DOHH2 (cell line): ENCODE results near the gene UBE2Q1.
A peak's percentile ranks its signal among the peaks of the same experiment; 100 is the strongest.

Experiments
- H3F3A ChIP-seq: fragments of 200-600 bp; sonication (generic), shearing (Covaris generic); 2 replicates; pipeline ENCODE4 v1.6.0; 2016; ENCODE audit warnings: antibody characterized with exemption, mild to moderate bottlenecking; ENCODE audit not compliant: control insufficient read depth, insufficient read depth
- H3K27ac ChIP-seq: fragments of 200-600 bp; sonication (generic); 2 replicates; pipeline ENCODE4 v1.5.1; 2014; ENCODE audit warnings: low read depth, mild to moderate bottlenecking, low read length, moderate library complexity
- H3K27me3 ChIP-seq: fragments of 200-600 bp; sonication (generic); 2 replicates; pipeline ENCODE4 v1.6.1; 2014; ENCODE audit warnings: mild to moderate bottlenecking, low read length, mixed read lengths; ENCODE audit not compliant: control insufficient read depth
- H3K36me3 ChIP-seq: fragments of 200-600 bp; sonication (generic); 2 replicates; pipeline ENCODE4 v1.6.1; 2014; ENCODE audit warnings: mild to moderate bottlenecking, low read length, moderate library complexity, mixed read lengths; ENCODE audit not compliant: control insufficient read depth
- H3K4me1 ChIP-seq: fragments of 200-600 bp; sonication (generic); 2 replicates; pipeline ENCODE4 v1.6.1; 2014; ENCODE audit warnings: mild to moderate bottlenecking, low read length, mixed read lengths; ENCODE audit not compliant: control insufficient read depth
- H3K4me2 ChIP-seq: fragments of 200-600 bp; sonication (generic); 2 replicates; pipeline ENCODE4 v1.6.0; 2014; ENCODE audit warnings: mild to moderate bottlenecking, low read length, moderate library complexity
- H3K4me3 ChIP-seq: fragments of 200-600 bp; sonication (generic); 2 replicates; pipeline ENCODE4 v1.5.1; 2014; ENCODE audit warnings: mild to moderate bottlenecking, low read length, mixed read lengths
- H3K79me2 ChIP-seq: fragments of 200-600 bp; sonication (generic); 2 replicates; pipeline ENCODE4 v1.6.1; 2014; ENCODE audit warnings: mild to moderate bottlenecking, low read length, mixed read lengths; ENCODE audit not compliant: control insufficient read depth
- H3K9me2 ChIP-seq: fragments of 200-600 bp; sonication (generic); replicated peaks from 2 replicates; pipeline ENCODE4 v1.6.1; 2014; ENCODE audit warnings: mild to moderate bottlenecking, low read length, mixed read lengths; ENCODE audit not compliant: control insufficient read depth
- H3K9me3 ChIP-seq: fragments of 200-600 bp; sonication (generic); 2 replicates; pipeline ENCODE4 v1.6.1; 2014; ENCODE audit warnings: antibody characterized with exemption, low read length, mixed read lengths; ENCODE audit not compliant: control insufficient read depth, insufficient read depth
- H4K20me1 ChIP-seq: fragments of 200-600 bp; sonication (generic); 2 replicates; pipeline ENCODE4 v1.6.0; 2014; ENCODE audit warnings: low read depth, mild to moderate bottlenecking, antibody characterized with exemption, low read length, moderate library complexity; ENCODE audit not compliant: control insufficient read depth, insufficient read depth
- CTCF ChIP-seq: fragments of 200-600 bp; sonication (generic); IDR thresholded peaks from one replicate; pipeline ENCODE4 v1.5.1; 2014; ENCODE audit warnings: antibody characterized with exemption, mild to moderate bottlenecking, low read depth, low read length; ENCODE audit not compliant: poor library complexity, severe bottlenecking
- EZH2phosphoT487 ChIP-seq: fragments of 200-600 bp; sonication (generic); IDR thresholded peaks from 2 replicates; pipeline ENCODE4 v1.6.1; 2017; ENCODE audit warnings: borderline replicate concordance, mild to moderate bottlenecking, antibody characterized with exemption, low read length, moderate library complexity, mixed read lengths

Gene UBE2Q1

GRCh38 chr1:154581766-154582165 is 23.3 kb upstream of the UBE2Q1 start:
- TF ChIP-seq EZH2phosphoT487 (no peak), CTCF (no peak)
- Histone ChIP-seq H3K9me3 (no peaks in the 10 kb centered on the region), H3F3A (0 out of 2 replicates have a peak, but pooled peaks cover 5% of the 10 kb centered on the region), H3K4me1 (peaks cover 57% of the 10 kb centered on the region), H3K4me3 (no peak overlapping the region), H3K9me2 (no peaks in the 10 kb centered on the region), H4K20me1 (0 out of 2 replicates have a peak, but pooled peaks cover 3% of the 10 kb centered on the region), H3K27me3 (no peaks in the 10 kb centered on the region), H3K79me2 (no peaks in the 10 kb centered on the region), H3K36me3 (peaks cover 100% of the 10 kb centered on the region), H3K27ac (no peak overlapping the region), H3K4me2 (no peak overlapping the region)

- Histone ChIP-seq H3K4me3 (no peak overlapping the region), H3K27me3 (no peaks in the 10 kb centered on the region), H3K4me2 (no peak overlapping the region), H4K20me1 (no peaks in the 10 kb centered on the region), H3F3A (peaks cover 14% of the 10 kb centered on the region), H3K9me2 (no peaks in the 10 kb centered on the region), H3K36me3 (peaks cover 84% of the 10 kb centered on the region), H3K9me3 (no peaks in the 10 kb centered on the region), H3K4me1 (peaks cover 59% of the 10 kb centered on the region), H3K79me2 (no peaks in the 10 kb centered on the region), H3K27ac (no peak overlapping the region)
- TF ChIP-seq CTCF: no peak
- TF ChIP-seq EZH2phosphoT487: no peak
Observed at GRCh38 chr1:154579374-154579773, 20.9 kb upstream of the UBE2Q1 start.

- no peaks in the 10 kb centered on the region for H4K20me1 ChIP-seq
- H3K4me3 ChIP-seq: no peak overlapping the region
- no peaks in the 10 kb centered on the region for H3K9me2 ChIP-seq
- H3K9me3 ChIP-seq: no peaks in the 10 kb centered on the region
- no peaks in the 10 kb centered on the region for H3K79me2 ChIP-seq
- H3K27me3 ChIP-seq: no peaks in the 10 kb centered on the region
- H3K27ac ChIP-seq: peak overlapping the region; percentile 90; the same call in 1 of the 2 replicates
- peaks cover 18% of the 10 kb centered on the region for H3F3A ChIP-seq
- H3K36me3 ChIP-seq: peaks cover 70% of the 10 kb centered on the region
- TF ChIP-seq CTCF (no peak), EZH2phosphoT487 (no peak)
- peaks cover 67% of the 10 kb centered on the region for H3K4me1 ChIP-seq
- H3K4me2 ChIP-seq: peak overlapping the region; percentile 20; the same call in 1 of the 2 replicates
Observed at GRCh38 chr1:154578058-154578418, 19.6 kb upstream of the UBE2Q1 start.
